ENCODE measurements around the gene CYFIP2.
A peak's percentile ranks its signal among the peaks of the same experiment; 100 is the strongest.

The CYFIP2 gene

GRCh38 chr5:157350939-157351801 is 85.2 kb downstream of the CYFIP2 start:
- no peak for TF ChIP-seq CTCF (IDR thresholded peaks at IDR 0.05)
- Mint-ChIP-seq H3K36me3 (ENCODE audit: low read depth) (peaks cover 22% of the 10 kb centered on the region), H3K4me1 (no peaks in the 10 kb centered on the region), H3K4me3 (no peak overlapping the region), H3K27me3 (ENCODE audit: low read depth, poor library complexity) (peaks cover 2% of the 10 kb centered on the region), H3K27ac (no peak overlapping the region), H3K9me3 (peaks cover 16% of the 10 kb centered on the region)
- no peak for DNase-seq

- no peak for DNase-seq
- TF ChIP-seq CTCF (IDR thresholded peaks at IDR 0.05) = no peak
- no peak overlapping the region for H3K27ac Mint-ChIP-seq
- no peaks in the 10 kb centered on the region for H3K4me1 Mint-ChIP-seq
- H3K4me3 Mint-ChIP-seq = no peak overlapping the region
- H3K9me3 Mint-ChIP-seq = peaks cover 16% of the 10 kb centered on the region
- peaks cover 2% of the 10 kb centered on the region for H3K27me3 Mint-ChIP-seq (ENCODE audit: low read depth, poor library complexity)
- H3K36me3 Mint-ChIP-seq (ENCODE audit: low read depth) = peaks cover 22% of the 10 kb centered on the region
Observed at GRCh38 chr5:157351802-157352092, 85.8 kb downstream of the CYFIP2 start.

GRCh38 chr5:157352756-157353340 is 86.9 kb downstream of the CYFIP2 start:
- H3K36me3 Mint-ChIP-seq (ENCODE audit: low read depth) = peaks cover 22% of the 10 kb centered on the region
- H3K27me3 Mint-ChIP-seq (ENCODE audit: low read depth, poor library complexity) = no peaks in the 10 kb centered on the region
- peaks cover 16% of the 10 kb centered on the region for H3K9me3 Mint-ChIP-seq
- H3K27ac Mint-ChIP-seq = no peak overlapping the region
- no peak overlapping the region for H3K4me3 Mint-ChIP-seq
- no peak for TF ChIP-seq CTCF (IDR thresholded peaks at IDR 0.05)
- no peaks in the 10 kb centered on the region for H3K4me1 Mint-ChIP-seq
- no peak for DNase-seq

- no peak for DNase-seq
- TF ChIP-seq CTCF (IDR thresholded peaks at IDR 0.05) = peak; percentile 39
- H3K4me1 Mint-ChIP-seq = no peaks in the 10 kb centered on the region
- peaks cover 24% of the 10 kb centered on the region for H3K36me3 Mint-ChIP-seq (ENCODE audit: low read depth)
- H3K27me3 Mint-ChIP-seq (ENCODE audit: low read depth, poor library complexity) = no peaks in the 10 kb centered on the region
- H3K4me3 Mint-ChIP-seq = no peak overlapping the region
- H3K9me3 Mint-ChIP-seq = peaks cover 12% of the 10 kb centered on the region
- no peak overlapping the region for H3K27ac Mint-ChIP-seq
Observed at GRCh38 chr5:157354800-157355199, 88.9 kb downstream of the CYFIP2 start.

GRCh38 chr5:157356576-157356975 is 90.7 kb downstream of the CYFIP2 start:
- Mint-ChIP-seq H3K4me1 (peaks cover under 1% of the 10 kb centered on the region), H3K36me3 (ENCODE audit: low read depth) (peaks cover 10% of the 10 kb centered on the region), H3K27ac (no peak overlapping the region), H3K27me3 (ENCODE audit: low read depth, poor library complexity) (peaks cover 4% of the 10 kb centered on the region), H3K4me3 (no peak overlapping the region), H3K9me3 (no peaks in the 10 kb centered on the region)
- DNase-seq = no peak
- no peak for TF ChIP-seq CTCF (IDR thresholded peaks at IDR 0.05)

GRCh38 chr5:157357823-157358222 is 91.9 kb downstream of the CYFIP2 start:
- H3K4me3 Mint-ChIP-seq = no peak overlapping the region
- H3K9me3 Mint-ChIP-seq = no peaks in the 10 kb centered on the region
- H3K27ac Mint-ChIP-seq = no peak overlapping the region
- TF ChIP-seq CTCF (IDR thresholded peaks at IDR 0.05) = no peak
- peaks cover 4% of the 10 kb centered on the region for H3K27me3 Mint-ChIP-seq (ENCODE audit: low read depth, poor library complexity)
- DNase-seq = no peak
- H3K4me1 Mint-ChIP-seq = peaks cover 5% of the 10 kb centered on the region
- peaks cover 9% of the 10 kb centered on the region for H3K36me3 Mint-ChIP-seq (ENCODE audit: low read depth)
